Measurements from ENCODE around the gene DYRK1B. TPM values are rescaled to one million over a fixed set of nuclear protein-coding genes. Genes with fewer than 3 reads are reported as not detected.

Gene DYRK1B
- polyA plus RNA-seq, 4 donors: 8.6 to 31.2 (median 11.4) TPM

DNA sequence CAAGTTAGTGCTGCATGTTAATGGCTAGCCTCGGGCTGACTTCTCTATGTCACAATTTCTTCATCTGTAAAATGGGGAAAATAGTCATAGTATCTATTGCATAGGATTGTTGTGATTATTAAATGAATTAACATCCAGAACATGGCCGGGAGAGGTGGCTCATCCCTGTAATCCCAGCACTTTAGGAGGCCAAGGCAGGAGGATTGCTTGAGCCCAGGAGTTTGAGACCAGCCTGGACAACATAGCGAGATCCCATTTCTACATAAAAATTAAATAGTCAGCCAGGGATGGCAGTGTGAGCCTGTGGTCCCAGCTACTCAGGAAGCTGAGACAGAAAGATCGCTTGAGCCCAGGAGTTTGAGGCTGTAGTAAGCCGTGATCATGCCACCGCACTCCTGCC, 34.0 kb upstream of the DYRK1B start:
- Histone ChIP-seq H3K9me3 (ENCODE audit: control insufficient read depth in 2 of 2, insufficient read depth in 1 of 2, low read depth in 1 of 2, low read length in 1 of 2) (no peaks in the 10 kb centered on the region), H3K27ac (ENCODE audit: low read depth in 1 of 3, low read length in 2 of 3) (no peak overlapping the region), H3K4me3 (ENCODE audit: low read depth in 1 of 3, low read length in 3 of 3) (no peak overlapping the region), H3K4me1 (ENCODE audit: control insufficient read depth in 3 of 3, insufficient read depth in 2 of 3, low read depth in 1 of 3, low read length in 2 of 3) (no peaks in the 10 kb centered on the region), H3K27me3 (ENCODE audit: control insufficient read depth in 3 of 3, insufficient read depth in 3 of 3, low read length in 3 of 3) (no peaks in the 10 kb centered on the region), H3K36me3 (ENCODE audit: control insufficient read depth in 3 of 3, insufficient read depth in 2 of 3, low read depth in 1 of 3, low read length in 3 of 3) (peaks cover 0 to 26% (median 0%) of the 10 kb centered on the region in 3 donors)
- 90 to 96% (median 96%) methylated on average over 6 of the region's 6 CpGs for WGBS, 3 donors
- no peak for FAIRE-seq
- DNase-seq: no peak

DNA sequence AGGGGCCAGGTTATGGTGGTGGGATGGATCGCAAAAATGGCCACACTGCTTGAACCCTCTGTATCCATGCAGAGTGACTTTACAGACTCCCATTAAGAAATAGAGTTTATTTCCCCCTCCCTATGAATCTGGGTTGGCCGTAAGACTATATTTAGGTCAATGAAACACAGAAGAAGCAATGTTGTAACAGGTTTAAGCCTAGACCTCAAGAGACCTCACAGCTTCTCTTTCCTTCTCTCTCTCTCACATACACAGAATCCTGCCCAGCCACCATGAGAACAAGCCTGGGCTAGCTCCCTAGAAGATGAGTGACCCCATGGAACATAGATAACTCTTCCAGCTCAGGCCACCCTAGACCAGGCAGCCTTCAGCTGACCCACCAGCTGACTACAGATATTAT, 33.2 kb upstream of the DYRK1B start:
- no peaks in the 10 kb centered on the region for H3K4me1 ChIP-seq (ENCODE audit: control insufficient read depth in 3 of 3, insufficient read depth in 2 of 3, low read depth in 1 of 3, low read length in 2 of 3)
- H3K4me3 ChIP-seq (ENCODE audit: low read depth in 1 of 3, low read length in 3 of 3): no peak overlapping the region
- H3K27ac ChIP-seq (ENCODE audit: low read depth in 1 of 3, low read length in 2 of 3): no peak overlapping the region
- WGBS, 3 donors: 86 to 94% (median 93%) methylated on average over 2 of the region's 2 CpGs
- no peaks in the 10 kb centered on the region for H3K27me3 ChIP-seq (ENCODE audit: control insufficient read depth in 3 of 3, insufficient read depth in 3 of 3, low read length in 3 of 3)
- DNase-seq (no peak), FAIRE-seq (no peak)
- peaks cover 0 to 26% (median 0%) of the 10 kb centered on the region in 3 donors for H3K36me3 ChIP-seq (ENCODE audit: control insufficient read depth in 3 of 3, insufficient read depth in 2 of 3, low read depth in 1 of 3, low read length in 3 of 3)
- no peaks in the 10 kb centered on the region for H3K9me3 ChIP-seq (ENCODE audit: control insufficient read depth in 2 of 2, insufficient read depth in 1 of 2, low read depth in 1 of 2, low read length in 1 of 2)

DNA sequence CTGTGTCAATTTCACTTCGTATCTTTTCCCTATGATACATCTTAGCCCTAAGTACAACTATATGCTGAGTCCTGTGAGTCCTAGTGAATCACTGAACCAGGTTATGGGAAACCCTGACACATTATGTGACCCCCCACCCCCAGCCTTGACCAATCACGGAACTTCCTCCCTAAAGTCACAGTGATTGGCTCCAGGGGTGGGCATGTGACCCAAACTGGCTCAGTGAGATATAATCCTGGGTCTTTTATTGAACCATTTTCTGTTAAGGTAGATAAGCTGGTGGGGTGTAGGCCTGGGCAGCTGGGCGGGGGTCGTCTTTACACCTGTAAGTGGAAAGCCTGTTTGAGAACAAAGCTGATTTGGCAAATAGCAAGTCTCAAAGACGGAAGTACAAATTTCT, 32.0 kb upstream of the DYRK1B start:
- FAIRE-seq: no peak
- Histone ChIP-seq H3K27me3 (ENCODE audit: control insufficient read depth in 3 of 3, insufficient read depth in 3 of 3, low read length in 3 of 3) (no peaks in the 10 kb centered on the region), H3K27ac (ENCODE audit: low read depth in 1 of 3, low read length in 2 of 3) (no peak overlapping the region), H3K4me1 (ENCODE audit: control insufficient read depth in 3 of 3, insufficient read depth in 2 of 3, low read depth in 1 of 3, low read length in 2 of 3) (no peaks in the 10 kb centered on the region), H3K9me3 (ENCODE audit: control insufficient read depth in 2 of 2, insufficient read depth in 1 of 2, low read depth in 1 of 2, low read length in 1 of 2) (no peaks in the 10 kb centered on the region), H3K4me3 (ENCODE audit: low read depth in 1 of 3, low read length in 3 of 3) (no peak overlapping the region), H3K36me3 (ENCODE audit: control insufficient read depth in 3 of 3, insufficient read depth in 2 of 3, low read depth in 1 of 3, low read length in 3 of 3) (peaks cover 0 to 23% (median 0%) of the 10 kb centered on the region in 3 donors)
- 74 to 85% (median 81%) methylated on average over 5 of the region's 5 CpGs for WGBS, 3 donors
- no peak for DNase-seq

DNA sequence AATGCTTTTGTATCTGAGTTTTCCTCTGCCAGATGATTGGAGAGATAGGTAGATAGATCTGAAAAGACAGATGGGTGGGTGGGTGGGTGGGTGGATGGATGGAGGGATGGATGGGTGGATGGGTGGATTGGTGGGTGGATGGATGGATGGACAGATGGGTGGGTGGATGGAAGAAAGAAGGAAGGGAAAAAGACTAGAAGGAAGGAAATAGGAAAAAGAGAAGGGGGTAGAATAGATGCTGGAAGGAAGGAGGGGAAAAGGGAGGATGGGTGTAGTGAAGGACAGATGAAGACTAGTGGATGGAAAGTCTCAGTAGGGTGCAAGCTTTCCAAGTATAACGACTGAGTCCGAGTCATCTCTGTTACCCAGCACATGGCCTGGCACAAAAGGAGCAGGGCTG, 31.2 kb upstream of the DYRK1B start:
- H3K9me3 ChIP-seq (ENCODE audit: control insufficient read depth in 2 of 2, insufficient read depth in 1 of 2, low read depth in 1 of 2, low read length in 1 of 2): no peaks in the 10 kb centered on the region
- H3K27ac ChIP-seq (ENCODE audit: low read depth in 1 of 3, low read length in 2 of 3): no peak overlapping the region
- 95 to 100% (median 100%) methylated on average over 2 of the region's 2 CpGs for WGBS, 3 donors
- no peak for DNase-seq
- H3K4me1 ChIP-seq (ENCODE audit: control insufficient read depth in 3 of 3, insufficient read depth in 2 of 3, low read depth in 1 of 3, low read length in 2 of 3): no peaks in the 10 kb centered on the region
- FAIRE-seq: no peak
- no peaks in the 10 kb centered on the region for H3K27me3 ChIP-seq (ENCODE audit: control insufficient read depth in 3 of 3, insufficient read depth in 3 of 3, low read length in 3 of 3)
- H3K36me3 ChIP-seq (ENCODE audit: control insufficient read depth in 3 of 3, insufficient read depth in 2 of 3, low read depth in 1 of 3, low read length in 3 of 3): peaks cover 0 to 22% (median 0%) of the 10 kb centered on the region in 3 donors
- no peak overlapping the region for H3K4me3 ChIP-seq (ENCODE audit: low read depth in 1 of 3, low read length in 3 of 3)

DNA sequence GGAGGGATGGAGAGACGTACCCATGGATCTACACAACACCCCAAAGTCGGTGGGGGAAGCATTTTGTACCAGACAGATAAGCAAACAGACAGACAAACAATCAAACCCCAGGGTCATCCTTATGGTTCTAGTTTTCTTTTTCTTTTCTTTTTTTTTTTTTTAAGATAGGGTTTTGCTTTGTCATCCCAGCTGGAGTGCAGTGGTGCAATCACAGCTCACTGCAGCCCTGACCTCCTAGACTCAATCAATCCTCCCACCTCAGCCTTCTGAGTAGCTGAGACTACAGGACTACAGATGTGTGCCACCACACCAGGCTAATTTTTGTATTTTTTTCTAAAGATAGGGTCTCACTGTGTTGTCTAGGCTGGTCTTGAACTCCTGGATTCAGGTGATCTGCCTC, 30.2 kb upstream of the DYRK1B start:
- Histone ChIP-seq H3K9me3 (ENCODE audit: control insufficient read depth in 2 of 2, insufficient read depth in 1 of 2, low read depth in 1 of 2, low read length in 1 of 2) (no peaks in the 10 kb centered on the region), H3K4me1 (ENCODE audit: control insufficient read depth in 3 of 3, insufficient read depth in 2 of 3, low read depth in 1 of 3, low read length in 2 of 3) (no peaks in the 10 kb centered on the region), H3K36me3 (ENCODE audit: control insufficient read depth in 3 of 3, insufficient read depth in 2 of 3, low read depth in 1 of 3, low read length in 3 of 3) (peaks cover 0 to 18% (median 0%) of the 10 kb centered on the region in 3 donors), H3K4me3 (ENCODE audit: low read depth in 1 of 3, low read length in 3 of 3) (no peak overlapping the region), H3K27me3 (ENCODE audit: control insufficient read depth in 3 of 3, insufficient read depth in 3 of 3, low read length in 3 of 3) (no peaks in the 10 kb centered on the region), H3K27ac (ENCODE audit: low read depth in 1 of 3, low read length in 2 of 3) (no peak overlapping the region)
- DNase-seq: no peak
- FAIRE-seq: no peak
- 84 to 92% (median 87%) methylated on average over 2 of the region's 2 CpGs for WGBS, 3 donors

DNA sequence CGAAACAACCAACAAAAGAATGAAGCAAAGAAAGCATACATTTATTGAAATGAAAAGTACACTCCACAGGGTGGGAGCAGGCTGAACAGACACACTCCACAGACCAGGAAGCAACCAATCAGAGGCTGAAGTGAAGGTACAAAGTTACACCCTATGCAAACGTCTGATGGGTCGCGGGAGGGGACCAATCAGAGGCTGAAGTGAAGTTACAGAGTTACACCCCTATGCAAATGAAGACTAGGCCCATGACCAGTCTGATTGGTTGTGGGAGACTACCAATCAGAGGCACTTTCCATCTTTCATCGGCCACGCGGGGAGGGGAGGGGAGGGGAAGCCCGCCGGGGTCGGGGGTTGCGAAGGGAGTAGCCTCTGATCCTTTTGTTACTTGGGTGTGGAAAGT, 24.6 kb upstream of the DYRK1B start:
- DNase-seq (peak in 1 of 2 donors; percentile 72), FAIRE-seq (no peak)
- Histone ChIP-seq H3K4me3 (ENCODE audit: low read depth in 1 of 3, low read length in 3 of 3) (no peak overlapping the region), H3K27ac (ENCODE audit: low read depth in 1 of 3, low read length in 2 of 3) (no peak overlapping the region), H3K9me3 (ENCODE audit: control insufficient read depth in 2 of 2, insufficient read depth in 1 of 2, low read depth in 1 of 2, low read length in 1 of 2) (no peaks in the 10 kb centered on the region), H3K27me3 (ENCODE audit: control insufficient read depth in 3 of 3, insufficient read depth in 3 of 3, low read length in 3 of 3) (no peaks in the 10 kb centered on the region), H3K4me1 (ENCODE audit: control insufficient read depth in 3 of 3, insufficient read depth in 2 of 3, low read depth in 1 of 3, low read length in 2 of 3) (no peaks in the 10 kb centered on the region), H3K36me3 (ENCODE audit: control insufficient read depth in 3 of 3, insufficient read depth in 2 of 3, low read depth in 1 of 3, low read length in 3 of 3) (peaks cover 0 to 4% (median 0%) of the 10 kb centered on the region in 3 donors)
- WGBS, 3 donors: 58 to 68% (median 63%) methylated on average over 9 to 11 of the region's 11 CpGs

DNA sequence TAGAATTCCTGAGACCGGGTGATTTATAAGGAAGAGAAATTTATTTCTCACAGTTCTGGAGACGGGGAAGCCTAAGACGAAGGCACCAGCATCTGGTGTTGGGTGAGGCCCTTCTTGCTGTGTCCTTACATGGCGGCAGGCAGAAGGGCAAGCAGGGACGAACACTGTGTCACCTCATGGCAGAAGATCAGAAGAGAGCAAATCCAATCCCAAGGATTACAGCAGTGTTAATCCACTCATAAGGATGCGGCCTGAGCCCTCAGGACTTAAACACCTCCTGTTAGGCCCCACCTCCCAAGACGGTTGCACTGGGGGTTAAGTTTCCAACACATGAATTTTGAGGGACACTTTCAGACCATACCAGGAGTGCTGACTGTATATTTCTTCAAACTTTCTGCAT, 18.9 kb upstream of the DYRK1B start:
- Histone ChIP-seq H3K4me3 (ENCODE audit: low read depth in 1 of 3, low read length in 3 of 3) (no peak overlapping the region), H3K27ac (ENCODE audit: low read depth in 1 of 3, low read length in 2 of 3) (no peak overlapping the region), H3K27me3 (ENCODE audit: control insufficient read depth in 3 of 3, insufficient read depth in 3 of 3, low read length in 3 of 3) (no peaks in the 10 kb centered on the region), H3K9me3 (ENCODE audit: control insufficient read depth in 2 of 2, insufficient read depth in 1 of 2, low read depth in 1 of 2, low read length in 1 of 2) (no peaks in the 10 kb centered on the region), H3K4me1 (ENCODE audit: control insufficient read depth in 3 of 3, insufficient read depth in 2 of 3, low read depth in 1 of 3, low read length in 2 of 3) (no peaks in the 10 kb centered on the region), H3K36me3 (ENCODE audit: control insufficient read depth in 3 of 3, insufficient read depth in 2 of 3, low read depth in 1 of 3, low read length in 3 of 3) (no peaks in the 10 kb centered on the region)
- FAIRE-seq (no peak), DNase-seq (no peak)
- 93 to 97% (median 96%) methylated on average over 7 of the region's 7 CpGs for WGBS, 3 donors

DNA sequence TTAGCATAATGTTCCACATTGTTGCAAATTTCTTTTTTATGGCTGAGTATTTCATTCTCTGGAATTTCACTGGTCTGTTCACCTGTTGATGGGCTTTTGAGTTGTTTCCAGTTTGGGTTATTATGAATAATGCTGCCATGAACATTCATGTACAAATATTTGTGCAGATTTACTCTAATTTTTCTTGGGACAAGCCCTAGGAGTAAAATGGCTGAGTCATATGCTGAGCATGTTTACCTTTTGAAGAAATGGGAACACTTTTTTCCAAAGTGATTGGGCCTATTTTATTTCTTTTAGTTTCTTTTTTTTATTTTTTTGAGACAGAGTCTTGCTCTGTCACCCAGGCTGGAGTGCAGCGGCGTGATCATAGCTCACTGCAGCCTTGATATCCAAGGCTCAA, 16.9 kb upstream of the DYRK1B start:
- Histone ChIP-seq H3K27ac (ENCODE audit: low read depth in 1 of 3, low read length in 2 of 3) (no peak overlapping the region), H3K4me3 (ENCODE audit: low read depth in 1 of 3, low read length in 3 of 3) (no peak overlapping the region), H3K9me3 (ENCODE audit: control insufficient read depth in 2 of 2, insufficient read depth in 1 of 2, low read depth in 1 of 2, low read length in 1 of 2) (no peaks in the 10 kb centered on the region), H3K4me1 (ENCODE audit: control insufficient read depth in 3 of 3, insufficient read depth in 2 of 3, low read depth in 1 of 3, low read length in 2 of 3) (peaks cover 0 to 12% (median 0%) of the 10 kb centered on the region in 3 donors), H3K27me3 (ENCODE audit: control insufficient read depth in 3 of 3, insufficient read depth in 3 of 3, low read length in 3 of 3) (no peaks in the 10 kb centered on the region), H3K36me3 (ENCODE audit: control insufficient read depth in 3 of 3, insufficient read depth in 2 of 3, low read depth in 1 of 3, low read length in 3 of 3) (no peaks in the 10 kb centered on the region)
- DNase-seq (no peak), FAIRE-seq (no peak)
- WGBS, 3 donors: 72 to 93% (median 84%) methylated on average over 2 of the region's 2 CpGs

DNA sequence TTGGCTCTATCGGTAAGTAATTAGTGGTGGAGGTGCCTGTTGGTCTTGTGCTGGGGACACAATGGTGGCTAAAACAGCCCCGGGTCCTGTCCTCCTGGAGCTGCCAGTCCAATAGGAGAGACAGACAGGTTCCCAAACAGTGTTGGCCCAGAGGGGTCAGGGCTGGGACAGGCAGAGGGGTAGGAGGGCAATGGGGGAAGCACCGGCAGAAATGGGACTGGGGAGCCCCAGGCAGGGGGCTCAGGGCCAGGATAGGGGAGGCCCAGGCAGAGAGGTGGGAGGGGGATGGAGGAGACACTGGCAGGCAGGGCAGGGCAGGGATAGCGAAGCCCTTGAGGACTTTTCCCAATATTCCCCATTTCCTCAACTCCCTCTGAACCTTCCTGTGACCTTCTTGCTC, 14.4 kb upstream of the DYRK1B start:
- FAIRE-seq (no peak), DNase-seq (no peak)
- Histone ChIP-seq H3K27ac (ENCODE audit: low read depth in 1 of 3, low read length in 2 of 3) (no peak overlapping the region), H3K4me1 (ENCODE audit: control insufficient read depth in 3 of 3, insufficient read depth in 2 of 3, low read depth in 1 of 3, low read length in 2 of 3) (peaks cover 1 to 24% (median 9%) of the 10 kb centered on the region in 3 donors), H3K9me3 (ENCODE audit: control insufficient read depth in 2 of 2, insufficient read depth in 1 of 2, low read depth in 1 of 2, low read length in 1 of 2) (no peaks in the 10 kb centered on the region), H3K27me3 (ENCODE audit: control insufficient read depth in 3 of 3, insufficient read depth in 3 of 3, low read length in 3 of 3) (no peaks in the 10 kb centered on the region), H3K4me3 (ENCODE audit: low read depth in 1 of 3, low read length in 3 of 3) (no peak overlapping the region), H3K36me3 (ENCODE audit: control insufficient read depth in 3 of 3, insufficient read depth in 2 of 3, low read depth in 1 of 3, low read length in 3 of 3) (no peaks in the 10 kb centered on the region)
- 91 to 100% (median 95%) methylated on average over 3 to 4 of the region's 4 CpGs for WGBS, 3 donors

Measured in small intestine (tissue), 7 donors.